GM12865 (cell line): ENCODE data around the gene RNF222.

Experiments used
- DNase-seq: peaks from one replicate; pipeline ENCODE4 v3.0.0; 2010; ENCODE audit warnings: low read depth
- H3K4me3 ChIP-seq: 2 replicates; pipeline ENCODE4 v1.5.1; 2011; ENCODE audit warnings: mild to moderate bottlenecking, low read depth, low read length, control low read depth
- TF ChIP-seq, protein P1 (sequence below): IDR thresholded peaks from 2 replicates; pipeline ENCODE4 v1.5.1; 2011; ENCODE audit warnings: low read length, control low read depth, low read depth, inconsistent platforms; ENCODE audit not compliant: insufficient read depth; ENCODE audit errors: missing control alignments

RNF222 gene

GRCh38 chr17:8438441-8438840 is 40.8 kb upstream of the RNF222 start:
- DNase-seq: no peak
- TF ChIP-seq, protein P1, sequence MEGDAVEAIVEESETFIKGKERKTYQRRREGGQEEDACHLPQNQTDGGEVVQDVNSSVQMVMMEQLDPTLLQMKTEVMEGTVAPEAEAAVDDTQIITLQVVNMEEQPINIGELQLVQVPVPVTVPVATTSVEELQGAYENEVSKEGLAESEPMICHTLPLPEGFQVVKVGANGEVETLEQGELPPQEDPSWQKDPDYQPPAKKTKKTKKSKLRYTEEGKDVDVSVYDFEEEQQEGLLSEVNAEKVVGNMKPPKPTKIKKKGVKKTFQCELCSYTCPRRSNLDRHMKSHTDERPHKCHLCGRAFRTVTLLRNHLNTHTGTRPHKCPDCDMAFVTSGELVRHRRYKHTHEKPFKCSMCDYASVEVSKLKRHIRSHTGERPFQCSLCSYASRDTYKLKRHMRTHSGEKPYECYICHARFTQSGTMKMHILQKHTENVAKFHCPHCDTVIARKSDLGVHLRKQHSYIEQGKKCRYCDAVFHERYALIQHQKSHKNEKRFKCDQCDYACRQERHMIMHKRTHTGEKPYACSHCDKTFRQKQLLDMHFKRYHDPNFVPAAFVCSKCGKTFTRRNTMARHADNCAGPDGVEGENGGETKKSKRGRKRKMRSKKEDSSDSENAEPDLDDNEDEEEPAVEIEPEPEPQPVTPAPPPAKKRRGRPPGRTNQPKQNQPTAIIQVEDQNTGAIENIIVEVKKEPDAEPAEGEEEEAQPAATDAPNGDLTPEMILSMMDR: no peak
- H3K4me3 ChIP-seq: no peak overlapping the region

DNA sequence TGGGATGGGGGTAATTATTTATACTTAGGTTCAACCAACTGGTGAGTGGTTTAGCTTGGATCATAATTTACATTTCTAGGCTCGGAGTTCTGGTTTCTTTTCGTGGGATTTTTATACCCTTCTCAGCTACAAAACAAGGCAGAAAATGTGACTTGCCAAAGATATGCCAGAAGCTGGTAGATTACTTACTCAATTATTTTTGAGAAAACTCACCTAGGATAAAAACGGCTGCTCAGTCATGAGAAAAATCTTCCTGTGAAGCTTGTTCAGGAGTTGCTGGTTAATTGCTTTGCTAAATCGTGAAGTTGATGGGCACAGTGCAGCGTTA is 39.2 kb upstream of the RNF222 start:
- H3K4me3 ChIP-seq: peak overlapping the region; percentile 68
- TF ChIP-seq, protein P1: no peak
- DNase-seq: no peak

- DNase-seq: peak; percentile 64
- peak overlapping the region; percentile 68 for H3K4me3 ChIP-seq
- TF ChIP-seq, protein P1: no peak
These were observed 38.7 kb upstream of the RNF222 start for GRCh38 chr17:8436169-8436843.

DNA sequence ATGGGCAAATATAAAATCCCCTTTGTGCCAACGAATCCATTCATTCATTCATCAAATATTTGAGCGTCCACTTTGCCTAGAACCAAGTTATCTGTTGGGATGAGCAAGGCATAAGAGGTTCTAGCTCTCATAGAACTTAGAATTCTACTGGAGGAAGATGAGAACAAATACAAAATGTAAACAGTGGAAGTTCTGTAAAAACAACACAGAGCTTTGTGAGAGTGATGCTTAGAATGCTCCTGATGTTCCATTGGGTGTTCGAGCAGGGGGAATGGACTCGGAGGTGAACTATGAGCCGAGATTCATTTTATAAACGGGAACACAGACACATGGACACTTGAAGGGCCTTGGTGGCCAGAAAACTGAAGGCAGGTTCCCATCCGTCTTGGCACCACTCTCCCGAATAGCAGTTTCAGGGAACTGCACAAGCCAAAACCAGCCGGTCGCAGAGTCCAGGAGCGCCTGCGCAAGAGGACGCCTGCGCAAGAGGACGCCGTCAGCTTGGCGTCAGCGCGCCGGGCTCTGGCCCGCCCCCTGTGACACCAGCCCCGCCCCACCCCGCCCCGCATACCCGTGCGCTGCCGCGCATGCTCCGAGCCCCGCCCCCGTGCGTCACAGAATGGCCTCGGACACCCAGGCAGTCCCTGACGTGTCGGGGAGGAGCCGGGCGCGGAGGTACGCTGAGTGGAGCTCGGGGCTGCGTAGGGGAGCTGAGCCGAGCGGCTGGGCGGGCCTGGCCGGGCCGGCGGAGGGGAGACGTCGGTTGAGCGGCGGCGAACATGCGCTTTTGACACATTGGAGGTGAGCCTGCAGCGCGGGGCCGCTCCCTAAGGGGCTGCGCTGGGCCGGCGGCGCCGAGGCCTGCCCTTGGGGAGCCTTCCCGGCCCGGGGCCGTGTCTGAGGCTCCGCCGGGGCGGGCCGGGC is 37.9 kb upstream of the RNF222 start, which contains the start of gene NDEL1:
Gene NDEL1 (plus strand): TSS at position 640 of the 924 bp plus-strand sequence. CDS start 8,388 bp downstream, outside the sequence.
- peak; percentile 99 for DNase-seq
- TF ChIP-seq, protein P1: no peak
- peak within 1 kb of the TSS; percentile 94 for H3K4me3 ChIP-seq

- H3K4me3 ChIP-seq: no peak overlapping the region
- TF ChIP-seq, protein P1: no peak
- DNase-seq: no peak
These were observed 33.3 kb upstream of the RNF222 start for GRCh38 chr17:8430966-8431365.

DNA sequence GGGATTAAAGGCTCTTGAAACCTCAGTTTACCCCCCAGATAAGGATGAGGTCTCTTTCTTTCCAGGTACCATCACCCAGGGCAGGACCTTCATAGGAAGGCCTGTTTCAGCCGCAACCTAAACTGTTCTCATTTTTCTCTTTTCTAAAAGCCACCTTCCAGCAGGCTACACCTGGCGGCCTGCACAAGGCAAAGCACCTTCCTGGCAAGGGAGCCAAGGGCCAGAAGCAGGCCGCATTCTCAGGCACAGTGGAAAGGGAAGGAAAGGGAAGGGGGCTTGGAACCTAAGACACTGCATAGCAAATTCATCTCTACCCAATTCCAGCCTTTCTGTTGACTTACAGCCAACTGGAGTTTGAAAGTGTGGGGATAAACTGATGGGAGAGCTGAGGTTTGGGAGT is 29.2 kb upstream of the RNF222 start:
- no peak for DNase-seq
- TF ChIP-seq, protein P1: no peak
- H3K4me3 ChIP-seq: no peak overlapping the region
